Spleen (tissue), 11 donors: ENCODE results near the gene RABGEF1. TPM values are rescaled to one million over a fixed set of nuclear protein-coding genes. Genes with fewer than 3 reads are reported as not detected.

ENCODE experiments used
- DNase-seq: peaks from one replicate; pipeline ENCODE4 v3.0.0-alpha.2; 2020
- H3K27ac ChIP-seq, 8 donors: fragments of 200-600 bp; sonication (generic) in 7 of 8; 1 replicate in 4 of 8; 2 replicates in 4 of 8; pipeline versions ENCODE4 v1.5.0 to v1.8.0; 2016 to 2021; ENCODE audit warnings: inconsistent platforms in 4 of 8, mild to moderate bottlenecking in 4 of 8, moderate library complexity in 1 of 8
- H3K27me3 ChIP-seq, 7 donors: fragments of 200-600 bp; sonication (generic) in 6 of 7; replicated peaks in 1 of 7; 1 replicate in 4 of 7; 2 replicates in 3 of 7; pipeline versions ENCODE4 v1.5.0 to v1.8.0; 2016 to 2021; ENCODE audit warnings: inconsistent platforms in 3 of 7, mild to moderate bottlenecking in 1 of 7
- H3K36me3 ChIP-seq, 6 donors: fragments of 200-600 bp; sonication (generic) in 5 of 6; 1 replicate in 4 of 6; 2 replicates in 2 of 6; pipeline versions ENCODE4 v1.5.0 to v1.8.0; 2016 to 2021; ENCODE audit warnings: inconsistent platforms in 2 of 6
- H3K4me1 ChIP-seq, 6 donors: fragments of 200-600 bp; sonication (generic) in 5 of 6; 1 replicate in 3 of 6; 2 replicates in 3 of 6; pipeline versions ENCODE4 v1.5.0 to v1.8.0; 2016 to 2021; ENCODE audit warnings: inconsistent platforms in 3 of 6
- H3K4me3 ChIP-seq, 8 donors: fragments of 200-600 bp; sonication (generic) in 7 of 8; 1 replicate in 4 of 8; 2 replicates in 4 of 8; pipeline versions ENCODE4 v1.5.0 to v1.8.0; 2016 to 2021; ENCODE audit warnings: inconsistent platforms in 4 of 8, mild to moderate bottlenecking in 4 of 8, moderate library complexity in 2 of 8
- H3K9me3 ChIP-seq, 8 donors: fragments of 200-600 bp; sonication (generic) in 7 of 8; 1 replicate in 4 of 8; 2 replicates in 4 of 8; pipeline versions ENCODE4 v1.5.0 to v1.8.0; 2016 to 2021; ENCODE audit warnings: inconsistent platforms in 4 of 8
- POLR2A ChIP-seq, 3 donors: fragments of 450-650 bp; IDR thresholded peaks; one replicate each; pipeline ENCODE4 v1.5.1; 2017; ENCODE audit warnings: antibody characterized with exemption in 3 of 3, mild to moderate bottlenecking in 1 of 3
- POLR2AphosphoS5 ChIP-seq, 3 donors: sonication (generic); formaldehyde crosslinking; IDR thresholded peaks; one replicate each; pipeline ENCODE4 v1.5.1; 2017; ENCODE audit warnings: antibody characterized with exemption in 3 of 3
- WGBS, 5 donors: extraction: QIAGEN DNeasy Blood & Tissue Kit in 3 of 5; methylation state at CpG; one replicate each; pipeline versions ENCODE4 v1.1.5 to v1.1.7; 2013 to 2018; 5-methylcytosine and 5-hydroxymethylcytosine counted together
- intact Hi-C: fragments of 100-400 bp; cut with DNase I; formaldehyde crosslinking; loops from one replicate; pipeline ENCODE4 v1.15.0; 2023; ENCODE audit warnings: low total_unique reads
- polyA plus RNA-seq, 3 donors: library from polyadenylated mRNA; stranded (reverse); fragments of 200-250 nt; gene quantifications; one replicate each; pipeline ENCODE4 v1.2.1, GENCODE V29; 2013
- total RNA-seq, 7 donors: library from RNA; depleted of rRNA in 3 of 7; stranded (reverse); fragments of >200 nt in 3 of 7; fragmentation: NEBNext Ultra II Directional in 4 of 7; extraction: Animal tissue kit (Norgen Biotek cat#: 25700) in 4 of 7; gene quantifications; one replicate each; pipeline versions ENCODE4 v1.1.0 to v1.2.1, GENCODE V29; 2016 to 2021
- TF ChIP-seq, protein P1 (sequence below), 11 experiments: fragments of 200-600 bp in 7 of 11; fragments of 450-650 bp in 4 of 11; sonication (generic) in 4 of 11; IDR thresholded peaks in 8 of 11; conservative IDR thresholded peaks in 3 of 11; 1 replicate in 7 of 11; 2 replicates in 4 of 11; pipeline versions ENCODE4 v1.4.0 to v1.8.0; 2016 to 2021; ENCODE audit warnings: antibody characterized with exemption in 11 of 11, inconsistent platforms in 4 of 11, mild to moderate bottlenecking in 1 of 11
- donor health status: healthy with polysubstance abuse.
- donor health status: DM: no; HTN: no; CAD: no; lungs with moderate emphysema.
- donor health status: DM: no; HTN: no; CAD: no.
- donor health status: Bipolar disorder and iron deficiency.
- donor health status: healthy.
- donor health status: DM: no; HTN: no; CAD: no.
- donor health status: DM: yes; HTN: yes; CAD: no.

RABGEF1 gene
- total and polyA plus RNA-seq, 10 donors, result 8.3 to 39.6 (median 27.4) TPM

DNA sequence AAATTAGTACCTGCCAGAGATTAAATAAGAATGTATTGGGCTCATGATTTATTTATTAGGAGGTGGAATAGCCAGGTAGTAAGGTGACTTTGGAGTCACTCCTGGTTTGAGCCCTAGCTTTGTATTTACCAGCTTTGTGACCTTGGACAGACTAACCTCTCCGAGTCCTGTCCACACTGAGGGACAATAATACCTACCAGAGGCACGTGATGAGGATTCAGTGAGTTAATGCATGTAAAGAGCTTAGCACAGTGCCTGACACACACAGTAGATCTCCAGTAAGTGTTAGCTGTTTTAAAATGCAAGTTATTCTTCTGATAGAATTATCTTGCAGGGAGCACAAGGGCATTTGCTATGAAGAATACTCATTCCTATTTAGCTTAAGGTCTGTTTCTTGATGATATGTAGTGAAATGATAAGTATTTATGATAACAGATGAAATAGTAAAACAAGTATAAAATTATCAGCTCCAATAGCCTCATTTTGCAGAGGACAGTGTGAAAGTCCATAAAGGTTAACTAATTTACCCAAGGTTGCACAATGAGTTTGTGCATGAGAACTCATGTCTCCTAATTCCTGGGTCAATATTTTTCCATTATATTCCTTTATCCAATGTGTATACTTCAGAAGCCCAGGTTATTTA lies 36.4 kb downstream of the RABGEF1 start:
- intact Hi-C loops, result no loop called here
- DNase-seq, result no peak
- no peaks in the 10 kb centered on the region for H3K9me3 ChIP-seq
- TF ChIP-seq POLR2AphosphoS5 (IDR thresholded peaks at IDR 0.05), result no peak
- TF ChIP-seq, protein P1, sequence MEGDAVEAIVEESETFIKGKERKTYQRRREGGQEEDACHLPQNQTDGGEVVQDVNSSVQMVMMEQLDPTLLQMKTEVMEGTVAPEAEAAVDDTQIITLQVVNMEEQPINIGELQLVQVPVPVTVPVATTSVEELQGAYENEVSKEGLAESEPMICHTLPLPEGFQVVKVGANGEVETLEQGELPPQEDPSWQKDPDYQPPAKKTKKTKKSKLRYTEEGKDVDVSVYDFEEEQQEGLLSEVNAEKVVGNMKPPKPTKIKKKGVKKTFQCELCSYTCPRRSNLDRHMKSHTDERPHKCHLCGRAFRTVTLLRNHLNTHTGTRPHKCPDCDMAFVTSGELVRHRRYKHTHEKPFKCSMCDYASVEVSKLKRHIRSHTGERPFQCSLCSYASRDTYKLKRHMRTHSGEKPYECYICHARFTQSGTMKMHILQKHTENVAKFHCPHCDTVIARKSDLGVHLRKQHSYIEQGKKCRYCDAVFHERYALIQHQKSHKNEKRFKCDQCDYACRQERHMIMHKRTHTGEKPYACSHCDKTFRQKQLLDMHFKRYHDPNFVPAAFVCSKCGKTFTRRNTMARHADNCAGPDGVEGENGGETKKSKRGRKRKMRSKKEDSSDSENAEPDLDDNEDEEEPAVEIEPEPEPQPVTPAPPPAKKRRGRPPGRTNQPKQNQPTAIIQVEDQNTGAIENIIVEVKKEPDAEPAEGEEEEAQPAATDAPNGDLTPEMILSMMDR (IDR thresholded peaks at IDR 0.05 in 8 of 11, conservative IDR thresholded peaks at IDR 0.05 in 3 of 11), result no peak
- no peak for TF ChIP-seq POLR2A (IDR thresholded peaks at IDR 0.05)
- peaks cover 0 to 16% (median 2%) of the 10 kb centered on the region in 6 donors for H3K4me1 ChIP-seq
- peaks cover 0 to 100% (median 66%) of the 10 kb centered on the region in 6 donors for H3K36me3 ChIP-seq
- H3K4me3 ChIP-seq, result no peak overlapping the region
- 93 to 97% (median 93%) methylated on average over 2 of the region's 2 CpGs for WGBS, 5 donors
- no peaks in the 10 kb centered on the region for H3K27me3 ChIP-seq
- H3K27ac ChIP-seq, result no peak overlapping the region

DNA sequence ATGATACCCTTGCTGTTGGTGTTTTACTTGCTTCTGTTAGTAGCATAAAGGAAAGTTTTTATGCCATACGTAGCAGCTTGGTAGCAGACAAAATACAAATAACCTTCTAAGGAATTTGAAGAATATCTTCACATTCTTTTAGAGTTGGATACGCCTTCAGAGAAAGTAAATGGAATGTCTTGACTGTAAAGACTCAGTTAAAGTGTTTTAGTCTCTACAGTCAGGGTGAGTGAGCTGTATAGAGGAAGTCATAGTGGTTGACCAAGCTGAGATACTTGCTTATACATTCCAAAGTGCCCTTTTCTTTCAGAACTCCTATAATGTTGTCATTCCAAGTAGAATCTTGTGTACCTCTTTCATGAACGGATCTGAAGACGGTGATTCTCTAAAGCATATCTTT lies 37.7 kb downstream of the RABGEF1 start:
- H3K36me3 ChIP-seq, result peaks cover 0 to 100% (median 66%) of the 10 kb centered on the region in 6 donors
- no peak for DNase-seq
- H3K9me3 ChIP-seq, result no peaks in the 10 kb centered on the region
- no peak overlapping the region for H3K27ac ChIP-seq
- WGBS, 5 donors, result 87 to 94% (median 93%) methylated on average over 4 of the region's 4 CpGs
- H3K4me3 ChIP-seq, result no peak overlapping the region
- no peaks in the 10 kb centered on the region for H3K27me3 ChIP-seq
- intact Hi-C loops, result no loop called here
- no peak for TF ChIP-seq POLR2AphosphoS5 (IDR thresholded peaks at IDR 0.05)
- TF ChIP-seq, protein P1 (IDR thresholded peaks at IDR 0.05 in 8 of 11, conservative IDR thresholded peaks at IDR 0.05 in 3 of 11), result no peak
- TF ChIP-seq POLR2A (IDR thresholded peaks at IDR 0.05), result no peak
- peaks cover 0 to 13% (median 2%) of the 10 kb centered on the region in 6 donors for H3K4me1 ChIP-seq

- TF ChIP-seq POLR2A (IDR thresholded peaks at IDR 0.05) (no peak), POLR2AphosphoS5 (IDR thresholded peaks at IDR 0.05) (no peak)
- TF ChIP-seq, protein P1 (IDR thresholded peaks at IDR 0.05 in 8 of 11, conservative IDR thresholded peaks at IDR 0.05 in 3 of 11), result no peak
- Histone ChIP-seq H3K4me1 (peaks cover 0 to 13% (median 2%) of the 10 kb centered on the region in 6 donors), H3K27ac (peak overlapping the region in 3 of 8 donors; percentile 32 to 48 (median 47)), H3K36me3 (peaks cover 0 to 100% (median 64%) of the 10 kb centered on the region in 6 donors), H3K4me3 (no peak overlapping the region), H3K27me3 (no peaks in the 10 kb centered on the region), H3K9me3 (no peaks in the 10 kb centered on the region)
- 93 to 94% (median 94%) methylated on average over 5 of the region's 5 CpGs for WGBS, 5 donors
- intact Hi-C loops, result no loop called here
- DNase-seq, result no peak
Measured at GRCh38 chr7:66779669-66780409, 39.3 kb downstream of the RABGEF1 start.
